ENCODE results near the gene FKBP15. TPM values are rescaled to one million over a fixed set of nuclear protein-coding genes. Genes with fewer than 3 reads are reported as not detected.

Gene FKBP15
- total and polyA plus RNA-seq, 2 experiments from 2014 or later: 7.7 to 13.7 TPM

- no peaks in the 10 kb centered on the region for H3K36me3 ChIP-seq (replicated peaks; ENCODE audit: insufficient read depth, low read depth)
- 63% methylated on average over 2 of the region's 2 CpGs for WGBS (ENCODE audit: low lambda C conversion rate, missing lambda C conversion rate)
- no peak for DNase-seq (ENCODE audit: low spot score)
- peak overlapping the region; percentile 90 for H3K4me2 ChIP-seq
- peaks cover 3% of the 10 kb centered on the region for H4K20me1 ChIP-seq (ENCODE audit: insufficient read depth, poor library complexity, severe bottlenecking)
- peaks cover 19% of the 10 kb centered on the region for H3K4me1 ChIP-seq (ENCODE audit: insufficient read depth)
- H3K4me3 ChIP-seq: no peak overlapping the region
- H3K27me3 ChIP-seq: no peaks in the 10 kb centered on the region
- no peak overlapping the region for H3K27ac ChIP-seq
- peaks cover 75% of the 10 kb centered on the region for H3K79me2 ChIP-seq
- no peak overlapping the region for H2AFZ ChIP-seq
- no peaks in the 10 kb centered on the region for H3K9me2 ChIP-seq (replicated peaks; ENCODE audit: insufficient read depth)
- TF ChIP-seq EZH2 (IDR thresholded peaks at IDR 0.05; ENCODE audit: borderline replicate concordance): no peak
- H3K9me3 ChIP-seq (ENCODE audit: low read depth): no peaks in the 10 kb centered on the region
Measured at GRCh38 chr9:113223963-113224362, 2.9 kb upstream of the FKBP15 start.

DNA sequence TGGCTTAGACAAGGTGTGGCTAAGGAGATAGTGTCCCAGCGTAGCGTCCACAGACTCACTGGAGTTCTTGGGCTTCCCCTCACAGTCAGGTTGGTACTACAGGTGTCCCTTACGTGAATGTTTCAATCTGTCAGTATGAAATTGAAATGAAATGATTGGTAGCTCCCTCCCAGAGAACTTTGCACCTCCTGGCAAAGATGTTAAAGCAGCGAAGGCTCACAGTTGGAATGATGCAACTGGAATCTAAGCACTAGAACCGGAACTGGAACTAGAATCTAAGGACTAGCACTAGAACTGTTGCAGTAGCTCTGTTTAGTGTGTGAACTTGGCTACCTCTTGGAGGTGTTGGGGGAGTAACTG is 1.4 kb upstream of the FKBP15 start:
- DNase-seq (ENCODE audit: low spot score): peak; percentile 51

GRCh38 chr9:113221800-113222481 is 864 bp upstream of the FKBP15 start:
- peak overlapping the region; percentile 84 for H3K27ac ChIP-seq
- no peak for DNase-seq (ENCODE audit: low spot score)
- H3K9me2 ChIP-seq (replicated peaks; ENCODE audit: insufficient read depth): no peaks in the 10 kb centered on the region
- no peaks in the 10 kb centered on the region for H3K9me3 ChIP-seq (ENCODE audit: low read depth)
- H3K79me2 ChIP-seq: peaks cover 80% of the 10 kb centered on the region
- no peaks in the 10 kb centered on the region for H3K36me3 ChIP-seq (replicated peaks; ENCODE audit: insufficient read depth, low read depth)
- peaks cover 19% of the 10 kb centered on the region for H3K4me1 ChIP-seq (ENCODE audit: insufficient read depth)
- no peaks in the 10 kb centered on the region for H3K27me3 ChIP-seq
- peak overlapping the region; percentile 90 for H3K4me2 ChIP-seq
- H3K4me3 ChIP-seq: peak overlapping the region; percentile 65
- peaks cover 3% of the 10 kb centered on the region for H4K20me1 ChIP-seq (ENCODE audit: insufficient read depth, poor library complexity, severe bottlenecking)
- TF ChIP-seq EZH2phosphoT487 (IDR thresholded peaks at IDR 0.05; ENCODE audit: low read depth, severe bottlenecking, unreplicated experiment): no peak
- no peak for TF ChIP-seq CTCF (IDR thresholded peaks at IDR 0.05; ENCODE audit: poor library complexity)
- peak overlapping the region; percentile 60 for H2AFZ ChIP-seq
- 11% methylated on average over 20 of the region's 20 CpGs for WGBS (ENCODE audit: low lambda C conversion rate, missing lambda C conversion rate)

More for the DNA sequence above, 1.4 kb upstream of the FKBP15 start:
- Histone ChIP-seq H4K20me1 (ENCODE audit: insufficient read depth, poor library complexity, severe bottlenecking) (peaks cover 3% of the 10 kb centered on the region), H3K27me3 (no peaks in the 10 kb centered on the region), H3K4me3 (peak overlapping the region; percentile 65), H3K9me3 (ENCODE audit: low read depth) (no peaks in the 10 kb centered on the region), H3K4me1 (ENCODE audit: insufficient read depth) (peaks cover 19% of the 10 kb centered on the region), H3K79me2 (peaks cover 80% of the 10 kb centered on the region), H3K27ac (peak overlapping the region; percentile 84), H3K36me3 (replicated peaks; ENCODE audit: insufficient read depth, low read depth) (no peaks in the 10 kb centered on the region), H3K9me2 (replicated peaks; ENCODE audit: insufficient read depth) (no peaks in the 10 kb centered on the region), H3K4me2 (peak overlapping the region; percentile 90), H2AFZ (peak overlapping the region; percentile 60)
- 42% methylated on average over 5 of the region's 5 CpGs for WGBS (ENCODE audit: low lambda C conversion rate, missing lambda C conversion rate)
- TF ChIP-seq EZH2phosphoT487 (IDR thresholded peaks at IDR 0.05; ENCODE audit: low read depth, severe bottlenecking, unreplicated experiment) (no peak), CTCF (IDR thresholded peaks at IDR 0.05; ENCODE audit: poor library complexity) (no peak), EZH2 (IDR thresholded peaks at IDR 0.05; ENCODE audit: borderline replicate concordance) (no peak)

DNA sequence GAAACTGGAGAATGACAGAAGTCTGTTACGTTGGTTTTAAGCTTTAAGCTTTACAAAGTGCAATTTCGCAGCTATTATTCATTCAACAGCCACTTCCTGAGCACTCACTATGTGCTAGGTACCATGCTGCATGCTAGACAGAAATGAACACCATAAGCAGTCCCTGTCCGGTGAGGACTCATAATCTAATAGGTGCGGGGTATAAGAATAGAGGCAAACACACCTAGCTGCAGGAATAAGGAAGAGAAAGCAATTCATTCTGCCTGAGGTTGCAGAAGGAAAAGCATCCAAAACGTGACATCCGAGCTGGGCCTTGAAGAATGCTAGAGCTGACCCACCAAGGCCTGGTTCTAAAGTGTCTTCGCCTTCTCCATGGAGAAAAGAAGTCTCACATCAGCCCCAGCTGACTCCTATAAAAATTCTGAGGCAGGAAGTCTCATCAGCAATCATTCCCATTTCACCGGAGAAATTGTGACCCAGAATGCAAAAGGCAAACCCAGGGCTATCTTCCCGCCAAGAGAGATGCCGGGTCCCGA is 542 bp downstream of the FKBP15 start:
- DNase-seq (ENCODE audit: low spot score): no peak
- Histone ChIP-seq H3K4me1 (ENCODE audit: insufficient read depth) (peaks cover 19% of the 10 kb centered on the region), H3K4me3 (peak overlapping the region; percentile 56), H3K9me3 (ENCODE audit: low read depth) (no peaks in the 10 kb centered on the region), H3K4me2 (peak overlapping the region; percentile 91), H4K20me1 (ENCODE audit: insufficient read depth, poor library complexity, severe bottlenecking) (peaks cover 3% of the 10 kb centered on the region), H3K9me2 (replicated peaks; ENCODE audit: insufficient read depth) (no peaks in the 10 kb centered on the region), H2AFZ (peak overlapping the region; percentile 68), H3K27ac (peak overlapping the region; percentile 84), H3K79me2 (peaks cover 80% of the 10 kb centered on the region), H3K36me3 (replicated peaks; ENCODE audit: insufficient read depth, low read depth) (no peaks in the 10 kb centered on the region), H3K27me3 (no peaks in the 10 kb centered on the region)
- 17% methylated on average over 11 of the region's 11 CpGs for WGBS (ENCODE audit: low lambda C conversion rate, missing lambda C conversion rate)
- no peak for TF ChIP-seq EZH2phosphoT487 (IDR thresholded peaks at IDR 0.05; ENCODE audit: low read depth, severe bottlenecking, unreplicated experiment)
- no peak for TF ChIP-seq EZH2 (IDR thresholded peaks at IDR 0.05; ENCODE audit: borderline replicate concordance)
- TF ChIP-seq CTCF (IDR thresholded peaks at IDR 0.05; ENCODE audit: poor library complexity): no peak

All from hepatocyte (in vitro differentiated cells).